HG03025 (cell line): Measurements from ENCODE around the gene DUS2.
"Not testable (repeated sequence)": the region's sequence is repeated elsewhere in the genome, so short reads cannot be mapped to it uniquely, and the experiment has no call there.

ENCODE experiments used
- ATAC-seq: cut with Tn5 transposase; IDR thresholded peaks from one replicate; pipeline ENCODE4 v1.9.1; 2021; ENCODE audit warnings: mild to moderate bottlenecking, moderate library complexity; ENCODE audit not compliant: unreplicated experiment, low FRiP score

The DUS2 gene

DNA sequence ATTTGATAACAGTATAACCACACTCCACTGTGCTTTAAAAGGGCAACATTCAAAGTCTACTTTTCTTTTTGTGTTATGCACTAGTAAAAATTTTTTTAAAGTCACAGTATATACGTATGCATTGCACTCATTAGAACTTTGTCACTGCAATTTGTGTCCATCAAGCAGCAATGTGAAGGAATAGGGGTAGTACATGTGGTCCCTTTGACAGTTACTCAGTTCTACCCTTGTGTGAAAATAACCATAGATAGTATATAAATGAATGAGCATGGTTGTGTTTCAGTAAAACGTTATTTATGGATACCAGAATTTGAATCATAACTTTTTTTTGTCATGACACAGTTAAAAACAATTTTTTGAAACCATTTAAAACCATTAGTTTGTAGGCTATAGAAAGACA lies 92.8 kb downstream of the DUS2 start:
- ATAC-seq: no peak

DNA sequence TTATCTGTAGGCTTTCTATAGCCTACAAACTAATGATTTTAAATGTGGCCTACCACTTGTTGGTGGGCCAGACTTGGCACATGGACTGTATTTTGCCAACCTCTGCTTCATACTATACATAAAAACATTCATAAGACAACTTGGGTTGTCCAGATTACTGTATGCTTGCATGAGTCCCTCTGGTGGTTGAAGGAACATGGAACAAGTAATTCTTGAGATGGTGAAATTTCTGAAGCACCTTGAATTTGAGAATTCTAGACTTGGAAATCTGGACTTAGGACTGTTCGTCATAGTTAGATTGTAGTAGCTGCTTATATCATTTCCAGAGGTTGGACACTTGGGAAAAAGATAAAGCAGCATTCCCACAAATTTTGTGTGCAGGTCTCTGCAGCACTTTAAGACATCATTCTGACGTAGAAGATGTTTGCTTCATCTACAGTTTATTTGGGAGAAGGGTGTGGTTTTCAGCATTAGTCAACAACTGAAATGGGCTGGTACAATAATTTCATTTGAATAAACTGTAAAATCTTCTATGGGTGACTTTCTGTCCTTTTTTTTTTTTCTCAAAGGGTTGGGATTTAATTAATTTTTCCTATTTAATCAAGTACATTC lies 93.3 kb downstream of the DUS2 start:
- ATAC-seq: no peak

DNA sequence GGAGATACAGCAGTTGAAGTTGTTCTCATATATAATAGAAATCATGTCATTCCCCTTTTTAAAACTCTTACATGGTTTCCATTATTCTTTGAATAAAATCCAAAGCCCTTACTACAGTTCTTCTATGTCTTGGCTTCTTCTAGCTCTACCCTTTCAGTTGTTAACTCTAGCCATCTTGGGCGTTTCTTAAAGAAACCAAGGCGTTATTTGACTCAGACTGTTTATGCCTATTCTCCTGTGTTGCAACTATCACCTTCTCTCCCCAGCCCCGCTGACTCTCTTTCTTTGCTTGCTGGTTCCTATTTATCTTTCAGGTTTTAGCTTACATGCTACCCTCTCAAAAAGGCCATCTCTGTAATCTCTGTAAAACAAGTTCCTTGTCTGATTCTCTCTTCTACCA lies 94.8 kb downstream of the DUS2 start:
- ATAC-seq: no peak

DNA sequence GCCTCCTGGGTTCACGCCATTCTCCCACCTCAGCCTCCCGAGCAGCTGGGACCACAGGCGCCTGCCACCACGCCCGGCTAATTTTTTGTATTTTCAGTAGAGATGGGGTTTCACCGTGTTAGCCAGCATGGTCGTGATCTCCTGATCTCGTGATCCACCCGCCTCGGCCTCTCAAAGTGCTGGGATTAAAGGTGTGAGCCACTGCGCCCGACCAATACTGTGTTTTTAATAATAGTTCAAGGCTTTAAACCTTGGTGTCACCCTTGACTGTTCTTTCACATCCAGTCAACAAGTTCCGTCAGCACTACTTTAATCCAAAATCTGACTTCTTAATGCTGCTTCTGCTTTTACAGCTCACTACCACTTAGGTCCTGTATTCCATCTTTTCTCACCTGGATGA lies 95.9 kb downstream of the DUS2 start:
- not testable (repeated sequence) for ATAC-seq

DNA sequence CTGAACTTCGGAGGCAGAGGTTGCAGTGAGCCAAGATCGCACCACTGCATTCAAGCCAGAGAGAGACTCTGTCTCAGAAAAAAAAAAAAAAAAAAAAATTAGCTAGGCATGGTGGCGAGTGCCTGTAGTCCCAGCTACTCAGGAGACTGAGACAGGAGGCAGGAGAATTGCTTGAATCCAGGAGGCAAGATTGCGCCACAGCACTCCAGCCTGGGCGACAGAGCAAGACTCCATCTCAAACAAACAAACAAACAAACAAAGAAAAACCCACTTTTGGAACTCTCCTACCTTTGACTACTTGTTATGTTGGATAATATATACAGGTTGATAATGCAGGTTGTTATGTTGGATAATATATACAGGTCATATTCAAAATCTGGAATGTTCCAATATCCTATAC lies 97.4 kb downstream of the DUS2 start:
- not testable (repeated sequence) for ATAC-seq

DNA sequence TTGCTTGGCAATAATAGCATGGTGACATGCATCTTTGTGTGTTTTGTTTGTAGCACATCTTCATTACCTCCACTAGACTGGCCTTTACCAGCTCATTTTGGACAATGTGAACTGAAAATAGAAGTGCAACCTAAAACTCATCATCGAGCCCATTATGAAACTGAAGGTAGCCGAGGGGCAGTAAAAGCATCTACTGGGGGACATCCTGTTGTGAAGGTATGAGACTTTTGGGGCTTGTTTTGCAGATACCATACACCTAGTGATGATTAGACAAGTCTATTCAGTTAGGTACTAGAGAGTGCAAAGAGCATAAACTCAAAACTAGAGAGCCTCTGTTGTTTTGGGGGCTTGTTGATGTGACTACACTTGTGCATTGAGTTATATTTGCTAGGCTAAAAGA lies 103.3 kb downstream of the DUS2 start:
- ATAC-seq: no peak

DNA sequence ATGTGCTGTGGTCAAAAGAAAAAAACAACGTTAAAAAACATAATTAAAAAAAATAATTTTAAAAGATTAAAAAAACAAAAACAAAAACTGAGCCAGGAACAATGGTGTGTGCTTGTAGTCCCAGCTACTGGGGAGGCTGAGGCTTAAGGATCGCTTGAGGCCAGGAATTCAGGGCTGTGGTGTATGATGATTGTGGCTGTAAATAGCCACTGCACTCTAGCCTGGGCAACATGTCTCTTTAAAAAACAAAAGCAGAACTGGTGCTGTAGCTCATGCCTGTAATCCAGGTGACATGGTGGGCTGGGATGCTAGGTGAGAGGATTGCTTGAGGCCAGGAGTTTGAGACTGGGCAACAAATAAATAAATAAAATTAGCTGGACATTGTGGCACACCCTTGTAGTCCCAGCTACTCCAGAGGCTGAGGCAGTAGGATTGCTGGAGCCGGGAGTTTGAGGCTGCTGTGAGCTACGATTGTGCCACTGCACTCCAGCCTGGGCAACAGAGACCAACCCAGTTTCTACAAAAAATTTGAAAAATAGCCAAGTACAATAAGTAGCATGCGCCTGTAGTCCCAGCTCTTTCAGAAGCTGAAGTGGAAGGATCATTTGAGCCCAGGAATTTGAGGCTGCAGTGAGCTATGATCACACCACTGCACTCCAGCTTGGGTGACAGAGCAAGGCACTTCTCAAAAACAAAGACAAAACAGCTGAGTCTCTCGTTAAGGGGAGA lies 105.7 kb downstream of the DUS2 start:
- no peak for ATAC-seq
